GM19397 (cell line): ENCODE results near the gene HRC.
"Not testable (repeated sequence)": the region's sequence is repeated elsewhere in the genome, so short reads cannot be mapped to it uniquely, and the experiment has no call there.

ENCODE experiments used
- ATAC-seq: cut with Tn5 transposase; IDR thresholded peaks from one replicate; pipeline ENCODE4 v1.9.1; 2021; ENCODE audit warnings: mild to moderate bottlenecking, moderate library complexity; ENCODE audit not compliant: unreplicated experiment

The HRC gene, protein sequence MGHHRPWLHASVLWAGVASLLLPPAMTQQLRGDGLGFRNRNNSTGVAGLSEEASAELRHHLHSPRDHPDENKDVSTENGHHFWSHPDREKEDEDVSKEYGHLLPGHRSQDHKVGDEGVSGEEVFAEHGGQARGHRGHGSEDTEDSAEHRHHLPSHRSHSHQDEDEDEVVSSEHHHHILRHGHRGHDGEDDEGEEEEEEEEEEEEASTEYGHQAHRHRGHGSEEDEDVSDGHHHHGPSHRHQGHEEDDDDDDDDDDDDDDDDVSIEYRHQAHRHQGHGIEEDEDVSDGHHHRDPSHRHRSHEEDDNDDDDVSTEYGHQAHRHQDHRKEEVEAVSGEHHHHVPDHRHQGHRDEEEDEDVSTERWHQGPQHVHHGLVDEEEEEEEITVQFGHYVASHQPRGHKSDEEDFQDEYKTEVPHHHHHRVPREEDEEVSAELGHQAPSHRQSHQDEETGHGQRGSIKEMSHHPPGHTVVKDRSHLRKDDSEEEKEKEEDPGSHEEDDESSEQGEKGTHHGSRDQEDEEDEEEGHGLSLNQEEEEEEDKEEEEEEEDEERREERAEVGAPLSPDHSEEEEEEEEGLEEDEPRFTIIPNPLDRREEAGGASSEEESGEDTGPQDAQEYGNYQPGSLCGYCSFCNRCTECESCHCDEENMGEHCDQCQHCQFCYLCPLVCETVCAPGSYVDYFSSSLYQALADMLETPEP

DNA sequence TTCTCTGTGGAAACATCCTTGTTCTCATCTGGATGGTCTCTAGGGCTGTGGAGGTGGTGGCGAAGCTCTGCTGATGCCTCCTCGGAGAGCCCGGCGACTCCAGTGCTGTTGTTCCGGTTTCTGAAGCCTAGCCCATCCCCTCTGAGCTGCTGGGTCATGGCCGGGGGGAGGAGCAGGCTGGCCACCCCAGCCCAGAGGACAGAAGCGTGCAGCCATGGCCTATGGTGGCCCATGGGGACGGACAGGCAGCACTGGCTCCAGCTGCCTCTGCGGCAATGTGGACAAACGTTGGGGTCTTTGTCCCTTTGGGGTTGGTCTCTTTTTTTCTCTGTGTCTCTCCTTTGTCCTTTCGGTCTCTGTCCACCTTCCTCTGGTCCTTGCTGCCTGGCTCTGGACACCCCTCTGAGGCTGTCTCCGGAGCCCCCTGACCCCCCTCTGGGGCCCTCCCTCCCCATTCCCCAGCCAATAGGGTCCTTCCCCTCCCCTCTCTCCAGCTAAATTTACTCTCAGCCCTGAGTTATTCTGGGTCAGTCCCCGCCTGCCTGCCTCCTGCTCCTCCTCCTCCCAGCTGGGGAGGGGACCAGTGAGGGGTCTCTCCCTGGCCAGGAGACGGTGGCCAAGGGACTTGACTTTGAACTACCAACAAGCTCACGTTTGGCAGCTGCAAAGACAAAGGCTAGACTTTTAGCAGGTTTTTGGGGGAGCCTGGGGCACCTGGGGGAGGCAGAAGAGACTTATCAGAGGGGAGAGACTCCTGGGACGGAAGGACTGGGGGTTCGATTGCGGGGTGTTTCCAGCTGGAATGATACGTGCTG lies at the start of gene HRC:
Gene HRC (minus strand): TSS at position 392 of the 815 bp plus-strand sequence. CDS start 159 bp downstream, at position 233.
- no peak for ATAC-seq

GRCh38 chr19:49201042-49201441 lies 45.8 kb upstream of the HRC start:
- no peak for ATAC-seq

DNA sequence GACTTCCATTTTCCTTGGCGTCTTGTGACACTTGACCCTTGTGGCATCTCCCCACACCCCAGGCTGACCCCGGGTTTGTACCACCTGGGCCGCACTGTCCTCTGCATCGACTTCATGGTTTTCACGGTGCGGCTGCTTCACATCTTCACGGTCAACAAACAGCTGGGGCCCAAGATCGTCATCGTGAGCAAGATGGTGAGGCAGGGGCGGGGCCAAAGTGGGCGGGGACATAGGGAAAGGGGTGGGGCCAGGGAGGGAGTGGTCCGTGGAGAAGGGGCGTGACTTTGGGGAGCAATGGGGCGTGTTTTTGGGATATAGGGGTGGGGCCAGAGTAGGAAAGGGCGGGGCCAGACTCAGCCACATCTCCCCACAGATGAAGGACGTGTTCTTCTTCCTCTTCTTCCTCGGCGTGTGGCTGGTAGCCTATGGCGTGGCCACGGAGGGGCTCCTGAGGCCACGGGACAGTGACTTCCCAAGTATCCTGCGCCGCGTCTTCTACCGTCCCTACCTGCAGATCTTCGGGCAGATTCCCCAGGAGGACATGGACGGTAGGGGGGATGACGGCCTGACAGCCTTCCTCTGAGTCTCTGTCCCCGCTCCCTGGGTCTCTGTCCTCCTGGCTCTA lies 45.2 kb upstream of the HRC start:
- ATAC-seq = no peak

- no peak for ATAC-seq
Measured at GRCh38 chr19:49196527-49197240, 41.5 kb upstream of the HRC start.

GRCh38 chr19:49194408-49194807 lies 39.2 kb upstream of the HRC start:
- ATAC-seq = no peak

DNA sequence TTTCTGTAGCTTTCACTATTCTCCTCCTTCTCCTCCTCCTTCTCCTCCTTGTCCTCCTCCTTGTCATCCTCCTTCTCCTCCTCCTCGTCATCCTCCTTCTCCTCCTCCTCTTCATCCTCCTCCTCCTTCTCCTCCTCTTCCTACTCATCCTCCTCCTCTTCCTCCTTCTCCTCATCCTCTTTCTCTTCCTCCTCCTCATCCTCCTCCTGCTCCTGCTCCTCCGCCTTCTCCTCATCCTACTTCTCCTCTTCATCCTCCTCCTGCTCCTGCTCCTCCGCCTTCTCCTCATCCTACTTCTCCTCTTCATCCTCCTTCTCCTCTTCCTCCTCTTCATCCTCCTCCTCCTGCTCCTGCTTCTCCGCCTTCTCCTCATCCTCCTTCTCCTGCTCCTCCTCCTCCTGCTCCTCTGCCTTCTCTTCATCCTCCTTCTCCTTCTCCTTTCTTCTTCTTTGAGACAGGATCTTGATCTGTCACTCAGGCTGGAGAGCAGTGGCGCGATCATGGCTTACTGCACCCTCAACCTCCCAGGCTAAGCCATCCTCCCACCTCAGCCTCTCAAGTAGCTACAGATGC lies 38.7 kb upstream of the HRC start:
- ATAC-seq = no peak

- no peak for ATAC-seq
Measured at GRCh38 chr19:49190781-49191180, 35.6 kb upstream of the HRC start.

DNA sequence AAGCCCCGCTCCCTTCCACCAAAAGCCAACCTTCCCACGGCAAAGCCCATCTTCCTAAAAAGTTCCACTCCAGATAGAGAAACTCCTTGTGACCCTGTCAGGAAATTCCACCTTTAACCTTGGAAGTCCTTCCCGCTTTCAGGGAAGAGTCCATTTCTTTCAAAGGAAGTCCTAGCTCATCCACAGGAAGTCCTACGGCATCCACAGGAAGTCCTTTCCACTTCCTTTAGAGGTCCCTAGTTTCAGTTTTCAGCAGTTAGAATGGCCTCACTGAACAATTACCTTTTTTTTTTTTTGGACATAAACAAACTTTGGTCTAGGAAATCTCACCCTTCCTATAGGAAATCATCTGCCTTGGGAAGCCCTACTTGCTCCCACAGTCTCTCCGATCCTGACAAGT lies 34.1 kb upstream of the HRC start:
- no peak for ATAC-seq

- ATAC-seq = no peak
Measured at GRCh38 chr19:49188626-49189200, 33.5 kb upstream of the HRC start.

- ATAC-seq = no peak
Measured at GRCh38 chr19:49186108-49186507, 30.9 kb upstream of the HRC start.

DNA sequence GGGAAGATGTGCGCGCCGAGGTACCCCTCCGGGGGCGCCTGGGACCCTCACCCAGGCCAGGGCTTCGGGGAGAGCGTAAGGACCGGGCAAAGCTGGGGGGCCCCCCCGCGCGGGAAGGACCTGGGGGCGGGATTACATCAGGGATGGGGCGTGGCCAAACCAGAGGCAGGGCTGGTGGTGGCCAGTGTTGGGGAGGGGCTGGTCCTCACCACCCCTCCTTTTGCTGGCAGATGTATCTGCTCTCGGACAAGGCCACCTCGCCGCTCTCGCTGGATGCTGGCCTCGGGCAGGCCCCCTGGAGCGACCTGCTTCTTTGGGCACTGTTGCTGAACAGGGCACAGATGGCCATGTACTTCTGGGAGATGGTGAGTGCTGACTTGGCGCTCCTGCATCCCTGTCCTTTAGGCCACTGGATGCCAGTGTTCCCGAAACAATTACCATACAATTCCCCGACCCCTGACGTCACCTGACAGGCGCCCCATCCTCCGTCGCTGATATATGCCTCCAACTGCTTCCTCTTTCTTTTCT lies 27.7 kb upstream of the HRC start:
- ATAC-seq = no peak

DNA sequence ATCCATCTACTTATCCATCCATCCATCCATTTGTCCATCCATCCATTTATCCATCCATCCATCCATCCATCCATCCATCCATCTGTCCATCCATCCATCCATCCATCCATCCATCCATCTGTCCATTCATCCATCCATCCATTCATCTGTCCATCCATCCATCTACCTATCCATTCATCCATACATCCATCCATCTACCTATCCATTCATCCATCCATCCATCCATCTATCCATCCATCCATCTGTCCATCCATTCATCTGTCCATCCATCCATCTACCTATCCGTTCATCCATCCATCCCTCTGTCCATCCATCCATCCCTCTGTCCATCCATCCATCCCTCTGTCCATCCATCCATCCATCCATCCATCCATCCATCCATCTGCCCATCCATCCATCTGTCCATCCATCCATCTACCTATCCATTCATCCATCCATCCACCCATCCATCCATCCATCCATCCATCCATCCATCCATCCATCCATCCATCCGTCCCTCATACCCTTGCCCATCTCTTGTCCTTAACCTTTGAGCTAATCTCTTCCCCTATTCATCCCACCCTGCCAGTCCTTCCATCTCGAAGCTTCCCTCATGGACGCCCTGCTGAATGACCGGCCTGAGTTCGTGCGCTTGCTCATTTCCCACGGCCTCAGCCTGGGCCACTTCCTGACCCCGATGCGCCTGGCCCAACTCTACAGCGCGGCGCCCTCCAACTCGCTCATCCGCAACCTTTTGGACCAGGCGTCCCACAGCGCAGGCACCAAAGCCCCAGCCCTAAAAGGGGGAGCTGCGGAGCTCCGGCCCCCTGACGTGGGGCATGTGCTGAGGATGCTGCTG lies 27.0 kb upstream of the HRC start:
- not testable (repeated sequence) for ATAC-seq

- no peak for ATAC-seq
Measured at GRCh38 chr19:49180659-49181058, 25.5 kb upstream of the HRC start.

DNA sequence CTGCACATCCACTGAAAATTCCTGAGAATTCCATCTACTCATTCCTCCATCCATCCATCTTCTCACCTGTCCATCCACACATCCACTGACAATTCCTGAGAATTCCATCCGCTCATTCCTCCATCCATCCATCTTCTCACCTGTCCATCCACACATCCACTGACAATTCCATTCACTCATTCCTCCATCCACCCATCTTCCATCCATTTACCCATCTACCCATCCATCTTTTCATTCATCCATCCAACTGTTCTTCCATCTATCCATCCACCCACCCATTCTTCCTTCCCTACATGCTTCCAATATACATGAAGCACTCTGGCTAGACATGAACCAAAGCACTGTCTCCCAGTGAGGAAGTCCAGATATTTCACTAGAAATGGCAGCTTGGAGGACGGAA lies 18.0 kb upstream of the HRC start:
- no peak for ATAC-seq

DNA sequence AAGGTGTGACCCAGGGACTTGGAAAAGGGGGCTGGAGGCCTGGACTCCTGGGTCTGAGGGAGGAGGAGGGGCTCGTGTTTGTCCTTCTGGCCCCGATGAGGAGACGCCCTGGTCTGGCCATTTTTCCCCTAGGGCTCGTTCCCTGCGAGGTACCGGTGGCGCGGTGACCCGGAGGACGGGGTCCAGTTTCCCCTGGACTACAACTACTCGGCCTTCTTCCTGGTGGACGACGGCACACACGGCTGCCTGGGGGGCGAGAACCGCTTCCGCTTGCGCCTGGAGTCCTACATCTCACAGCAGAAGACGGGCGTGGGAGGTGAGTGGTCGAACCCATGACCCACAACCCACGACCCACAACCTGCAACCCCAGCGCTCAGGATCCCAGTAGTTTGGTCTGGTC lies 13.2 kb upstream of the HRC start:
- no peak for ATAC-seq

- ATAC-seq = no peak
Measured at GRCh38 chr19:49167857-49168409, 12.7 kb upstream of the HRC start.

DNA sequence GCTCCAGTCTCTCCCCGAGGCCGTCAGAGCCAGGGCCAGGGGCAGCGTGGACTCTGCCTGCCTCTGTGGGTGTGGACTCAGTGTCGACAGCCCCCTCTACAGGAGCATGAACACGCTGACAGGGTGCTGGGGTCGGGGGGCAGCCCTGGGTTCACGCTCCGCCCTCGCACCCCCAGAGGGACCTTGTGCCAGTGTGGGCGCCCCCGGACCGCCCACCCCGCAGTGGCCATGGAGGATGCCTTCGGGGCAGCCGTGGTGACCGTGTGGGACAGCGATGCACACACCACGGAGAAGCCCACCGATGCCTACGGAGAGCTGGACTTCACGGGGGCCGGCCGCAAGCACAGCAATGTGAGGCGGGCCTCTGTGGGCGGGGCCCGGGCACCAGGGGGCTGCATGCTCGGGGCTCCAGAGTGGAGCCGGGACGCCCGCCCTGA lies 10.7 kb upstream of the HRC start:
- ATAC-seq = no peak

DNA sequence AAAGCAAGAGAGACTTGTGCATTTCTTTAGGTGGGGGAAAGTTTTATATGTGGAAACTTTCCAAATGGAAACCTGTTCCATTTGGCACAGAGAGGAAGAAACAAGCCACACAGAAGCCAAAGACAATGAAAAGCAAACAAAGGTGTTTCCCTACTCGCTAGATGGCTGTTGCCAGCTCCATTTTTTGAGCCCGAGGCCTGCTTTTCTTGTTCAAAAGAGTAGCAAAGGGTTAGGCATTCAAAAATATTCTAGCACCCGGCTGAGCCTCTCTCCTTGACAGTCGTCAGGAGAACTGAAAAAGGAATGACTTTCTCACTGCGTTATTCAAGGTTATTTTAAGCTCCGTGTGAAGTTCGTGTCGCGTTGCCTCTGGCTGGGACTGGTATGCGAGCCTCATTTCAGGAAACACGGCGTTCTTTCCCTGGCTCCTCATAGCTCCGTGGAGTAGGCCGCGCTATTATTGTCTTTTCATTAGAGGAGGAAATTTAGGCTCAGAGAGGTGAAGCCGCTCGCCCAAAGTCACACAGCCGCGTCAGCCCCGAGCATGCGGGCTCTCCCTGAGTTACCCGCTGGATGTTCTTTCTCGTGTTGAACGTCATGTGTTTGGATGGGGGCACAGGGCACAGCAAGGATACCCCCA lies 10.0 kb upstream of the HRC start:
- ATAC-seq = no peak
